Sigmoid colon (tissue), 4 donors: ENCODE data around the gene FIGN.

Source experiments
- CTCF ChIP-seq, 4 experiments: fragments of 450-650 bp in 3 of 4; fragments of 200-600 bp in 1 of 4; IDR thresholded peaks; one replicate each; pipeline ENCODE4 v1.5.1; 2016 to 2019; ENCODE audit warnings: antibody characterized with exemption in 4 of 4, mild to moderate bottlenecking in 3 of 4, moderate library complexity in 2 of 4
- POLR2A ChIP-seq, 2 donors: fragments of 450-650 bp; IDR thresholded peaks; one replicate each; pipeline ENCODE4 v1.6.1; 2016; ENCODE audit warnings: antibody characterized with exemption in 2 of 2, mild to moderate bottlenecking in 2 of 2, moderate library complexity in 2 of 2
- POLR2AphosphoS5 ChIP-seq, 4 donors: sonication (generic); formaldehyde crosslinking; IDR thresholded peaks; one replicate each; pipeline ENCODE4 v1.6.1; 2017; ENCODE audit warnings: antibody characterized with exemption in 4 of 4

- TF ChIP-seq CTCF (IDR thresholded peaks at IDR 0.05) (no peak), POLR2AphosphoS5 (IDR thresholded peaks at IDR 0.05) (no peak), POLR2A (IDR thresholded peaks at IDR 0.05) (no peak)
Measured at GRCh38 chr2:163741435-163741834, 5.6 kb upstream of the FIGN start.
